Ammon's horn (tissue), 1 donor: ENCODE results near the gene CLIC5.

ENCODE experiments used
- DNase-seq: peaks from one replicate; pipeline ENCODE4 v3.0.0-alpha.2; 2016; ENCODE audit warnings: low spot score

Gene CLIC5

GRCh38 chr6:45892196-45892595 lies 123.5 kb downstream of the CLIC5 start:
- DNase-seq = no peak

GRCh38 chr6:45886776-45887175 lies 128.9 kb downstream of the CLIC5 start:
- DNase-seq = no peak

- no peak for DNase-seq
Observed at GRCh38 chr6:45884336-45884735, 131.3 kb downstream of the CLIC5 start.

GRCh38 chr6:45882671-45883070 lies 133.0 kb downstream of the CLIC5 start:
- DNase-seq = no peak

- no peak for DNase-seq
Observed at GRCh38 chr6:45881705-45882467, 133.8 kb downstream of the CLIC5 start.

- DNase-seq = no peak
Observed at GRCh38 chr6:45880676-45881075, 135.0 kb downstream of the CLIC5 start.

GRCh38 chr6:45880159-45880558 lies 135.5 kb downstream of the CLIC5 start:
- no peak for DNase-seq

- no peak for DNase-seq
Observed at GRCh38 chr6:45877970-45878590, 137.6 kb downstream of the CLIC5 start.

GRCh38 chr6:45872827-45873365 lies 142.8 kb downstream of the CLIC5 start:
- DNase-seq = no peak

GRCh38 chr6:45870531-45870930 lies 145.1 kb downstream of the CLIC5 start:
- DNase-seq = no peak

- no peak for DNase-seq
Observed at GRCh38 chr6:45864651-45865050, 151.0 kb downstream of the CLIC5 start.

- DNase-seq = no peak
Observed at GRCh38 chr6:45858691-45859090, 157.0 kb downstream of the CLIC5 start.

GRCh38 chr6:45857827-45858226 lies 157.8 kb downstream of the CLIC5 start:
- DNase-seq = no peak

GRCh38 chr6:45855642-45856394 lies 159.8 kb downstream of the CLIC5 start:
- no peak for DNase-seq

GRCh38 chr6:45854149-45854742 lies 161.4 kb downstream of the CLIC5 start:
- no peak for DNase-seq

GRCh38 chr6:45851034-45851400 lies 164.6 kb downstream of the CLIC5 start:
- DNase-seq = no peak

GRCh38 chr6:45850378-45851033 lies 165.2 kb downstream of the CLIC5 start:
- DNase-seq = no peak

GRCh38 chr6:45845567-45845966 lies 170.1 kb downstream of the CLIC5 start:
- DNase-seq = no peak

- no peak for DNase-seq
Observed at GRCh38 chr6:45844986-45845385, 170.7 kb downstream of the CLIC5 start.

- no peak for DNase-seq
Observed at GRCh38 chr6:45843848-45844521, 171.7 kb downstream of the CLIC5 start.

GRCh38 chr6:45841062-45841461 lies 174.6 kb downstream of the CLIC5 start:
- no peak for DNase-seq
